SKM-1 (cell line): Measurements from ENCODE around the gene SHC3.

Experiments used
- DNase-seq: peaks from one replicate; lab custom pipeline; 2025; ENCODE audit not compliant: unreplicated experiment; lab: John Stamatoyannopoulos, UW

The SHC3 gene

DNA sequence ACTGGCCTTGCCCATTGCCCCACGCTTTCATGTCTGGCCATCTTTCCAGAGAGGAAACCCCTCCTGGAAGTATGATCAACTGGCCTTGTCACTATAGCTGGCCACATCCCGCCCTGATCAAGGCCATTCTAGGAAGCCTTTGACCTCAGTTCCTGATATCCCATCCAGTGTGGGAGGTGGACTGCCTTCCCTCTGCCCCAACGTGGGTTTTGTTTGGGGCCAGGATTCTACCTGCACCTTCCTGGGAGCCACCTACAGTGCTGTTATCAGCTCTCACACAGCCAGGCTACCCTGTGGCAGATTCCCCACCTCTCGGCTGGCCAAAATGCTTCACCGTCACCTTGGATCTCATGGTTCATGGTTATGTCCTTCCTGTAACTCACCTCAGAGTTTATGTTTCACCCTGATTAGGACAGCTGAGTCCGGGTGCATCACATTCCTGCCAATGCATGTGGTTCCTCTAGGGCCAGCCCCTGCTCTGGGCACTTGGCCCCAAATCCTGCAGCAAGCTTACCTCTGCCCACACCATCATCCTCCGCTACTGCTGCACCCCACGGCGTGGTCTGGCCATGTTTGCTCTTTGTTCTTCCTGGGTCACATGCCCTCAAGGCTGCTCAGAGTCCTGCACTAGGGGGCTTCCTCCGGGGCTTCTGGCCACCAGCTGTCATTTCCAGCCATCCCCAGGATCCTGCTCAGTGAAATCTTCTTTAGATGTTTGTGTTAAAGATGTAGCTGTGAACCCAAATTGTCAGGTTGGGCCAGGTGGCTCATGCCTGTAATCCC, 211.5 kb downstream of the SHC3 start:
- DNase-seq, result no peak

DNA sequence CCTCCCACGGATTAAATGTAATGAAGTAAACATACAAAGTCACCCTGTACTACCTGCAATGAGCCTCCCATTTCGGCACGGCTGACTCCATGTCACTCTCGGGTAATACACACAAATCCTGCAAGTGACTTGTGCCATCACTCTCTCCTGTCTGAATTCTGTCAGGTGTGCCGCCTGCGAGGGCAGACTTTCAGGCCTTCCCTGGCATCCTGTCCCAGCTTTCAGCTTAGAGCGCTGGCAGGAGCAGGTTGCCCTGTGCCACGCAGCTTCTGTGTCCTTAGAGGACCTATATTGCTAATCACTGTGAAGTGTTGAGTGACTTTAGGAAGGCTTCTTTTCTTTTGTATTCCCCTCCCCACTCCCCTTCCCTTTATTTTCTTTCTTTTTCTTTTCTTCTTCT, 213.1 kb downstream of the SHC3 start:
- no peak for DNase-seq

DNA sequence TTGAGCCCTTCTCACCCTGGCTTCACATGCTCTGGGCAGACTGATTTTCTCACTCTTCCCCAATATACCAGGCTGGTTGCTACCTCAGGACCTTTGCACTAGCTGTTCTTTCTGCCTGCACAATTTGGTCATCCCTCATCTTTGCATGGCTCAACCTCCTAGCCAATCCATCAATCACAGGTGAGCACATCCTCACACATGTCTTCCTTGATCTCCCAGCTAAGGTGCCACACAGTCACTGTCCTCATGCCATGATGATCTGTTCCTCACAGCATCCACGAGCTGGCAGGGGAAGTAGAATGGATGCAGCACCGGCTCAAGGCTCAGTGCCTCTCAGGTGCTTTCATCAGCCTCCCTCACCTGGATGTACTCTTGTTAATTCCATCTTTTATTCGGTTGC, 218.0 kb downstream of the SHC3 start:
- no peak for DNase-seq

DNA sequence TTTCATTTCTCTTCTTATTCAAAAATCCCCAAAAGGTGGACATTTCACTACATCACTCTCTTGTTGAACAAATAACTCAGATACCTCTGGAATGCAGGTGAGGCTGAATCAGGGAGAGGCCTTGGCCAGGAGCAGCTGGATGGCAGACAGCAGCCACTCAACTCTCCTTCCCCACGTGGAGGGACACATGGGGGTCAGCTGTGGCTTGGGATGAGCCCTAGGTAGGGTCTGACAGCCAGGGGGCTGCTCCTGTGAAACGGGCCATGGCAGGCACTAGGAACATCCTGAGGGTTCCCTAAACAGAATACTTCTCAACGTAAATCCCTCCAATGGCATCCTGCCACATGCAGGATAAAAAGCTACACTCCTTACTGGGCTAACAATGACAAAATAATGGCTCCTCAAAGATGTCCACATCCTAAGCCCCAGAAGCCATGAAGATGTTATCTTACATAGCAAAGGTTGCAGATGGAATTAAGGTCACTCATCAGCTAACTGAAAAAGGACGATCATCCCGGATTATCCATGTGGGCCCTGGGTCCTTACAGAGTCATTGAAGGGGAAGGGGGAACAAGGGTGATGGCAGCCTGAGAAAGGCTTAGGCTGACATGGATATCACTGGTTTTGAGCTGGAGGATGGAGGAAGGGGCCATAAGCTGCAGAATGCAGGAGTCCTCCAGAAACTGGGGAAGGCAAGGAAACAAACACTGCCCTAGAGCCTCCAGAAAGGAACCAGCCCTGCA, 218.7 kb downstream of the SHC3 start:
- no peak for DNase-seq

DNA sequence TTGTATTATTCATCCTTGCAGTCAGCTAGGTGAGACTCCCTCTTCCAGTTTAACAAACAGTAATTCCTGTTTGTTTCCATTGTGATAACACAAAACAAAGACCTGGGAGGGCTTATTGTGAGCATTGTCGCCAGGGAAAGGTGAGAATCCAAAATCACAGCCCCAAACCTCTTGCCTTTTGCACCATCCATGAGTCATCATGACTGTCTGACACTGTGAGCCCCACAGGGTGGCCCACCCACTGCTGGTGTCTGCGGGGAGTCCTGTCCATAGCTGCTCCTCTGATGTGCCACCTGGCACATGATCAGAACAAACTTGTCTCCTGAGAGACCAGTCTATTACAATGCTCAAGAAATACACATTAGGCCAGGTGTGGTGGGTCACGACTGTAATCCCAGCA, 221.1 kb downstream of the SHC3 start:
- DNase-seq, result no peak
